ENCODE results near the gene MYMK.

The MYMK gene

GRCh38 chr9:133557581-133557980 is 32.8 kb upstream of the MYMK start:
- no peak for DNase-seq

DNA sequence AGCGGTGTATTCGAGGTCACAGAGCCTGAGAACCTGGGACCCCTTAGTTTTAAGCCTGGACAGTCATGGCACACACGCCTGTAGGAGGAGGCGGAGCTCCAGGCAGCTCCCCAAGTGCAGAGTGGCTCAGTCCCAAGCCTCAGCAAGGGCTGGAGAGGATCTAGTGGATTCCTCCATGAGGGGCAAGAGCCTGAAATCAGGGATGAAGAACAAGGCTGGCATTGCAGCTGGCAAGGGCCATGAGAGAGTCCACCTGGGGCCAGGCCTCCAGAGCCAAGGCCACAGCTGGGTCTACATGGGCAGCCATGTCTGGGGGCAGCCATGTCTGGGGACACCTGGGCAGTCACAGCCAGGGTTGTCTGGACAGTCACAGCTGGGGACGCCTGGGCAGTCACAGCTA is 31.6 kb upstream of the MYMK start:
- no peak for DNase-seq

DNA sequence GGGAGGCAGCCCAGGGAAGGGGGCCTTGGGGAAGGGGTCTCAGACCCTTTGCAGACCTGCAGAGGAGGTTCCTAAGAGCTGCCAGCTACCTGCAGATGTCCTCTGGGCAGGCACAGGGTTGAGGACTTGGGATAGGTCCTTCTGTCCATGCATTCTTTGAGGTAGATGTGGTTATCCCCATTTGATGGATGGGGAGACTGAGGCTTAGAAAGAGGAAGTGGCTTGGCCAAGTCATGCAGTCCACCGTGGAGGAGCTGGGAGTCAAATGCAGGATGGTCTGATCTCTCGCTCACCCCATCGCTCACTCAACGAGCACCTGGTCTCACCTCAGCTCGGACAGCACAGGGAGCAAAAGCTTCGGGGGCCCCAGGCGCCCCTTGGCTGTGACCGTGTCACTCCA is 30.0 kb upstream of the MYMK start:
- no peak for DNase-seq

- no peak for DNase-seq
Measured at GRCh38 chr9:133553973-133554713, 29.4 kb upstream of the MYMK start.

DNA sequence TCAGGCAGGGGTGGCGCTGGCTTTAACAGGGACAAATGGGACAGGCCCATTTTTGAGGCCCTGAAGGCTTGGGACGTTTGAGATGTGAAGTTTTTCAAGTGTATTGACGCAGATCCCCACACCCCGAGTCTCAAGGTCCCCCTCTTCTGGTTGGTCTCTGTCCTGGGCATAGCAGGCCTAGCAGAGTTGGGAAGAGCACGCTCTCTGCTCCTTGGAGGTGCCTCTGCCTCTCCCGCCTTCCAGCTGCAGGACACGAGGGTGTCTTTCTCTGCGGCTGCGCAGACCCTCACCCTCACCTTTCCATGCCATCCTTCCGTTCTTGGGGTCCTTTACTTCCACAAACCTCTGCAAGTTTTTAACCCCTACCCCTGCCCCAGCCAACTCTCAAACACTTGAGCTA is 28.4 kb upstream of the MYMK start:
- no peak for DNase-seq

DNA sequence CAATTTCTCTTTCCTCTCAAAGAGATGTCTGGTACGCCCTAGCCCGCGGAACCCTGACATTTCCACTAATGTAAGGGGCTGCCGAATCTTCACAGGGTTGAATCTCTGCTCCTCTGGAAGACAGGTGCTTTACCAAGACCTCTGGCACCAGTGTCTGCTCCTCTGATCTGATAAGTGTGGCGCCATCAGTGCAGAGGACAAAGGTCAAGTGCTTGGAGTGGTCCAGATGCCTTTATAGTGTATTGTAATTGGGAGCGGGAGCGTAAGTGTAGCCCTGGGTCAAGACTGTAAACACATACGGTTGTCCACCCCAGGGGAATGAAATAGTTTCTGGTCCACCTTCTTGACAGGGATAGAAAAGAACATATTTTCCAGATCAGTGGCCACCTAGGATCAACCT is 27.5 kb upstream of the MYMK start:
- DNase-seq: no peak

- DNase-seq: no peak
Measured at GRCh38 chr9:133551446-133551845, 26.7 kb upstream of the MYMK start.

DNA sequence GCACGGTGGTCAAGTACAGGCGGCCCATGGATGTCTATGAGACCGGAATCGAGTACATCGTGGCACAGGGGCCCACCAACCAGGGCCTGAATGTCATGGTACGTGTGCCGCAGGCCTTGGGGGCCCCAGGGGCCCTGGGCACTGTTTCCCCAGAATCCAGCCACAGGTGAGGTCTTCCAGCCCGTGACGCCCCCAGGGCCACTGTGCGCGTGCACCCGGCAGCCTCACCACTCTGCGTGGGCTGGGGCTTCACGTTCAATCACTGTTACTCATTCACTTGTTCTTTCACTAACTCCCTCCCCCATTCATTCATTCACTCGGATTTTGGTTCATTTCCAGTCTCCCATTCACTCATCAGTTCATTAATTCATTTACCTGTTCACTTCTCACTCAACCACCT is 22.4 kb upstream of the MYMK start:
- no peak for DNase-seq

DNA sequence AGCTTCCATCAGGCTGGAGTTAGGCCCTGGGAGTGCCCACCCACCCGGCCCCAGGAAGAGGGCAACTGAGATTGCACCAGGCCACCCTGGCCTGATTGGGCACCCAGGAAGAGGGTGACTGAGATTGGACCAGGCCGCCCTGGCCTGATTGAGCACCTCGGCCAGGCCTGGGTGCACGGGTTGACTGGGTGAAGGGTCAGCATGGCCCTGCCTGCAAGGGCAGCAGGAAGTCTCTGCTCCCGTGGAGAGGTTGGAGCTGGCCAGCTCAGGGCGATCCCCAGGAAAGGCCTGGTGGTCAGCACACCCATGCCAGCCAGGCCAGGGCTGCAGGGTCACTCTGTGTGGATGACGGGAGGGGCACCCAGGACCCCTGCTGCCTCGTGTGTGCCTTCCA is 21.5 kb upstream of the MYMK start:
- no peak for DNase-seq

GRCh38 chr9:133545494-133546286 is 20.9 kb upstream of the MYMK start:
- no peak for DNase-seq

GRCh38 chr9:133543772-133544467 is 19.2 kb upstream of the MYMK start:
- DNase-seq: no peak

GRCh38 chr9:133542002-133542401 is 17.2 kb upstream of the MYMK start:
- no peak for DNase-seq

- no peak for DNase-seq
Measured at GRCh38 chr9:133540698-133541025, 15.9 kb upstream of the MYMK start.

- DNase-seq: no peak
Measured at GRCh38 chr9:133539991-133540697, 15.4 kb upstream of the MYMK start.

DNA sequence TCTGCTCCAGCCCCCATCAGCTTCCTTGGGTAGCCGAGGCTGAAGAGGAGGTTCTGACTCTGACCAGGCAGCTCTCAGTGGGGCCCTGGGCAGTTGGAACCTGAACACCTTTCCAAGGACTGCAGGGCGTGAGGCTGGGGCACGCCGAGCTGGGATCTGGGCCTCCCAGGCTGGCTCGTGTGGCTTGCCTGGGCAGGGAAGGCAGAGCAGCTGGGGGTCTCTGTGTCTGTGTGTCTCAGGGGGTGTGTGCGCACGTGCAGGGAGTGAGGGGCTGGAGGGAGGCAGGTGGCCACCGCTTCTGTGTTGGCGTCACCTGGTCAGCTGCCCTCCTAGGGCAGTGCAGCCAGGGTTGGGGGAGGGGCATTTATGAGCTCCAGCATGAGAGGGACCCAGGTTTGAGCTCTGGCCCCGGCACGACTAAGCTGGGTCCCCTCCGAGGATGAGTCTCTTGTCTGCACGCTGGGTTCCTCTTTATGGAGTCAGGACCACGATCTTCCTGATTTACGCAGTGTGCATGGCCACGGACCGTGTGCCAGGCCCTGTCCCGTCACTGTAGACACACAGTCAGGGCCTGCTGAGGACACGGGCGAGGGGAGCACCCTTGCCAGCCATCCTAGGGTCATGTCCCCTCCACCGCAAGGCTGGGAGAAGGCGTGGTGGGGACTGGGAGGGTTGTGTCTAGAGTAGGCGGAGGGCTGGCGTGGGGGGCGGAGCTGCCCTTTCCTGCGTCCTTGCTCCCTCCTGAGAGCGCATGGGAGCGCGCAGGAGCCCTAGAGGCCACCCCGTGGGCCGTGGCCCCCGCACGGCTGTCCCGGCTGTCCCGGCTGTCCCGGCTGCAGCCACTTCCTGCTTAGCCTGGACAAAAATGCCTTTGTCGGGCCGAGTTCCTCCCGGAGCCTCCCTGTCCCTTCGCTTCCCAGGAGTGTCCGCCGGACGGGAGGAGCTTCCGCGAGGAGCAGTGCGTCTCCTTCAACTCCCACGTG is 14.4 kb upstream of the MYMK start:
- DNase-seq: no peak

- no peak for DNase-seq
Measured at GRCh38 chr9:133538176-133538575, 13.4 kb upstream of the MYMK start.

GRCh38 chr9:133537257-133537656 is 12.5 kb upstream of the MYMK start:
- no peak for DNase-seq

DNA sequence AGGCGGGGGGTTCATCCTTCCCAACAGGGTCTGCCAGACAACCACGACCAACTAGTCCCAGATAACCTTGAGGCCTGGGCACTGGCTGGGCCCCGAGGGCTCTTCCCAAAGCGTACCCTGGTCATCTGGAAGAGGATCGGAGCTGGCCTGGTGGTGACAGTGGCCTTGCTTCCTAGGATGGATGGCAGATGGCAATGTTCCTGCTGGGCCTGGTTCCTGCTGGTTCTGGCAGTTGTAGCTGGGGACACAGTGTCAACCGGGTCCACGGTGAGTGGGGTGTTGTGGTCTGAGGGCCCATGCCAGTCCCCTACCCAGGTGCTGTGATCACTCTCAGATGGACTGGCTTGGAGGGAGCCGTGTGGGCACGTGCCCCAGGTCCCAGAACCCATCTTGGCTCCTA is 11.8 kb upstream of the MYMK start:
- no peak for DNase-seq

GRCh38 chr9:133536080-133536479 is 11.3 kb upstream of the MYMK start:
- no peak for DNase-seq

- no peak for DNase-seq
Measured at GRCh38 chr9:133535306-133535877, 10.6 kb upstream of the MYMK start.

DNA sequence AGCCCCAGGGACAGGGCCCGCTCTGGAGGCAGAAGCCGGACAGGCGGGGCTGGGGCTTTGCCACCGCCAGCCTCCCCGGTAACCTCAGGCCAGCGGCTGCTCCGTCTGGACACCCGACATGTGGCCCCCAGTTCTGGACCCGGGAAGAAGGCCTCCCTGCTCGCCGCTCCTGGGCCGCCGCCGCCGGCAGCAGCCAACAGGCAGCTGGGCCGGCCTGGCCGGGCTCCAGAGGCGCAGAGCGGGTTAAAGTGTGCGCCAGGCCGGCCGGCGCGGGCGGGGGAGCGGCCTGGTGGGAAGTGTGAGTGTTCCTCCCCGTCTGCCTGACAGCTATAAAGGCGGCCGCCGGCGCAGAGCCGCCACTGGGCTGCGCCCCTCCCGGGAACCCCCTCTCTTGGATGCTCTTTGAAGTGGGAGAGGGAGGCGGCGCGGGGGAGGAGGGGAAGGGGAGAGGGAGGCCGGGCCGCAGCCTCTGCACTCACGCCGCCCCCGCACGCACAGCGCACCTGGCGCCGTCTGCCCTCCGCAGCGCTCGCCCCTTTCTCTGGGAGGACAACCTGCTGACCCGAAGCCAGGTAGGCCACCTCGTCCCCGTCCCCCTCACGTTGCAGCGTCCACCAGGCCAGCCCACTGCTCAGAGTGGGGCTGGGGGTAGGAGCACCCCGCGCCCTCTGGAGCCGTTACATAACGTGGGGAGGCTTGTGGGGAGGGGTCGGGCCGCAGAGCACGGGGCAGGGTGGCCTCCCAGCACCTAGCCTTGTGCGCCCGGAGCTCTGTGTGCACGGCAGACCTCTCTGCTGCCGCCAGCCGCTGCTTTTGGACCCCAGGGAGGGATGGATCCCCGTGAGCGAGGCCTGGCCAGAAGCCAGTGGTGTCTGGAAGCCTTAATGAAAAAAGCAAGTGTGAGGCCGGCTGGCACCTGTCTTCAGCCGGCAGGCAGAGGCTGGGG is 9.9 kb upstream of the MYMK start, which contains the start of gene ADAMTSL2:
ADAMTSL2 (plus strand) TSS at position 359 of the 946 bp plus-strand sequence. CDS start 2,009 bp downstream, outside the sequence.
- no peak for DNase-seq
